Iris pigment epithelial cell (primary cell): ENCODE measurements around the gene EMC9.
A peak's percentile ranks its signal among the peaks of the same experiment; 100 is the strongest.

ENCODE experiments used
- DNase-seq: peaks from one replicate; pipeline ENCODE4 v3.0.0-alpha.2; 2011; ENCODE audit warnings: low read depth

EMC9 gene

GRCh38 chr14:24149302-24149969, 8.0 kb upstream of the EMC9 start:
- DNase-seq, result no peak

GRCh38 chr14:24147761-24148428, 6.5 kb upstream of the EMC9 start:
- DNase-seq, result peak; percentile 23

- peak; percentile 99 for DNase-seq
These were observed 5.8 kb upstream of the EMC9 start, which contains the start of gene RNF31 for GRCh38 chr14:24146978-24147760. TSS of gene RNF31 (plus strand) at chr14:24147498. CDS start at chr14:24147699, 201 bp downstream.

- DNase-seq, result peak; percentile 97
These were observed 5.1 kb upstream of the EMC9 start, which contains the start of gene PSME2 for GRCh38 chr14:24146453-24146977. TSS of gene PSME2 (minus strand) at chr14:24146610. CDS start at chr14:24146581, 29 bp downstream.

- peak; percentile 44 for DNase-seq
These were observed 4.5 kb upstream of the EMC9 start for GRCh38 chr14:24145690-24146452.

- DNase-seq, result no peak
These were observed 3.8 kb upstream of the EMC9 start for GRCh38 chr14:24145219-24145618.

- DNase-seq, result no peak
These were observed 3.1 kb upstream of the EMC9 start for GRCh38 chr14:24144451-24144850.

GRCh38 chr14:24143511-24143910, 2.1 kb upstream of the EMC9 start:
- DNase-seq, result peak; percentile 54

- no peak for DNase-seq
These were observed 2.0 kb downstream of the EMC9 start for GRCh38 chr14:24139272-24139934.

- no peak for DNase-seq
These were observed 2.8 kb downstream of the EMC9 start for GRCh38 chr14:24138396-24139271.

GRCh38 chr14:24137529-24138395, 3.6 kb downstream of the EMC9 start:
- no peak for DNase-seq

- no peak for DNase-seq
These were observed 4.5 kb downstream of the EMC9 start for GRCh38 chr14:24136684-24137528.

GRCh38 chr14:24135834-24136683, 5.3 kb downstream of the EMC9 start, which contains the start of gene PSME1:
TSS of gene PSME1 (plus strand) at chr14:24136194. CDS start at chr14:24136263, 69 bp downstream.
- DNase-seq, result peak; percentile 90

- no peak for DNase-seq
These were observed 5.9 kb downstream of the EMC9 start for GRCh38 chr14:24135584-24135833.

- no peak for DNase-seq
These were observed 7.7 kb downstream of the EMC9 start for GRCh38 chr14:24133735-24134134.

- no peak for DNase-seq
These were observed 8.4 kb downstream of the EMC9 start for GRCh38 chr14:24132976-24133375.

- DNase-seq, result no peak
These were observed 9.2 kb downstream of the EMC9 start for GRCh38 chr14:24132061-24132685.
